GM18873 (cell line): ENCODE data around the gene CNIH1.
"Not testable (repeated sequence)": the region's sequence is repeated elsewhere in the genome, so short reads cannot be mapped to it uniquely, and the experiment has no call there.

ENCODE experiments used
- ATAC-seq: cut with Tn5 transposase; IDR thresholded peaks from one replicate; pipeline ENCODE4 v1.9.1; 2021; ENCODE audit warnings: mild to moderate bottlenecking, moderate library complexity, moderate number of reproducible peaks; ENCODE audit not compliant: unreplicated experiment, low FRiP score

CNIH1 gene

DNA sequence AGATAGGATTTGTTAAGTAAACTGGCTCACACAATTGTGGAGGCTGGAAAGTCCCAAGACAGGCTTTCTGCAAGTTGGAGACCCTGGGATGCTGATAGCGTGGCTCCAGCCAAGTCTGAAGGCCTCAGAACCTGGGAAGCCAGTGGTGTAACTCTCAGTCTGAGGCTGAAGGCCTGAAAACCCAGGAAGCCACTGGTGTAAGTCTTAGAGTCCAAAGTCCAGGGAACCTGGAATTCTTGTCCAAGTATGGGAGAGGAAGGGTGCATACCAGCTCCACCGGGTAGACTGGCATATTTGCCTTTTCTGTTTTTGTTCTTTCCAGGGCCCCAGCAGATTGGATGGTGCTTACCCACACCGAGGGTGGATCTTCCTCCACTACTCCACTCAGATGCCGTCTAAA lies 29.5 kb upstream of the CNIH1 start:
- ATAC-seq: no peak

DNA sequence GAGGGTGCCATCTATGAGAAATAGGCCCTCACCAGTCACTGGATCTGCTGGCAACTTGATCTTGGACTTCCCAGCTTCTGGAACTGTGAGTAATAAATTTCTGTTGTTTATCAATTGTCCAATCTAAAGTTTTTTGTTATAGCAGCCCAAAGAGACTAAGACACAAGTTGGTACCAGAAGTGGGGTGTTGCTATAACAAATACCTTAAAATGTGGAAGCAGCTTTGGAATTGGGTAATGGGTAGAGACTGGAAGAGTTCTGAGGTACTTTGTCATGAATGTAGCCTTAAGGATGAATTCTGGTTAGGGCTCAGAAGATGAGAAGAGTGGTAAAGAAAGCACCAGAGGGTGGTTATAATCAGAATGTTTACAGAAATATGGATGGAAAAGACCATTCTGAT lies 26.1 kb upstream of the CNIH1 start:
- ATAC-seq: no peak

- ATAC-seq: no peak
Observed at GRCh38 chr14:54465654-54466053, 24.5 kb upstream of the CNIH1 start.

DNA sequence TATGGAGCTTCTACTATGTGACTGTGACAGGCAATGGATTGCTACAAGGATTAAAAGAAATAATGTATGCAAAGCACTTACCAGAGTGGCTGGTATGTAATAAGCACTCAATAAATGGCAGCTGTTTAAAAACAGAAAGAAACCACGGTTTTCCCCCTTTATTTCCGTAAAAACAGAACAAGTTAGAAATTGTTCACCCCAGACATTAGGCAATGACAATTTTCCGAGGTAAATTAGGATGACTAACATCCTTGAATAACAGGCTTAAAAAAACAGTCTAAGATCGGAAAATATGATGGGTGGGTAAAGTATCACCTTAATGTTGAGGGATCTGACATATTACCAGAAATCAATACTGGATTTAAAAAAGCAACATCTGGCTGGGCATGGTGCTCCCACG lies 20.9 kb upstream of the CNIH1 start:
- ATAC-seq: no peak

DNA sequence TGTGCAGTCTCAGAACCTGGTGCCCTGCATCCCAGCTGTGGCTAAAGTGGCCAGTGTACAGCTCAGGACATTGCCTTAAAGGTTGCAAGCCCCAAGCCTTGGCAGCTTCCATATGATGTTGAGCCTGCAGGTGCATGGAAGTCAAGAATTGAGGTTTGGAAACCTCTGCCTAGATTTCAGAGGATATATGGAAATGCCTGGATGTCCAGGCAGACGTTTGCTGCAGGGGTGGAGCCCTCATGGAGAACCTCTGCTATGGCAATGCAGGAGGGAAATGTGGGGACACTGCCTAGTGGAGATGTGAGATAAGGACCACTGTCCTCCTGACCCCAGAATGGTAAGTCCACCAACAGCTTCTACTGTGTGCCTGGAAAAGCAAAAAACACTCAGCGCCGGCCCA lies 17.9 kb upstream of the CNIH1 start:
- no peak for ATAC-seq

GRCh38 chr14:54458536-54458935 lies 17.4 kb upstream of the CNIH1 start:
- not testable (repeated sequence) for ATAC-seq

GRCh38 chr14:54457609-54457996 lies 16.4 kb upstream of the CNIH1 start:
- ATAC-seq: no peak

- ATAC-seq: not testable (repeated sequence)
Observed at GRCh38 chr14:54456820-54457608, 15.8 kb upstream of the CNIH1 start.

- ATAC-seq: no peak
Observed at GRCh38 chr14:54455363-54455762, 14.2 kb upstream of the CNIH1 start.

DNA sequence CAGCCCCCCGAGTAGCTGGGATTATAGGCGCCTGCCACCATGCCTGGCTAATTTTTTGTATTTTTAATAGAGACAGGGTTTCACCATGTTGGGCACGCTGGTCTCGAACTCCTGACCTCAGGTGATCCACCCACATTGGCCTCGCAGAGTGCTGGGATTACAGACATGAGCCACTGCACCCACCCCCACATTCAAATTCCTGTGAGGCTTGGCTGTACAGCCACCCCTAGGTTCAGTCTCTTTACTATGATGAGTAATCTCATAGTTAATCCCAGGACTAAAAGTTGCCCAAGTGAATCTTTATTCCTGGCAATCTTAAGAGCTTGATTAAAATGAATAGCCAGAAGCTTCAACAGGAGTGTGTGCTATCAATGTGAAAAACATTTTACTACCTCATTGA lies 12.8 kb upstream of the CNIH1 start:
- not testable (repeated sequence) for ATAC-seq

DNA sequence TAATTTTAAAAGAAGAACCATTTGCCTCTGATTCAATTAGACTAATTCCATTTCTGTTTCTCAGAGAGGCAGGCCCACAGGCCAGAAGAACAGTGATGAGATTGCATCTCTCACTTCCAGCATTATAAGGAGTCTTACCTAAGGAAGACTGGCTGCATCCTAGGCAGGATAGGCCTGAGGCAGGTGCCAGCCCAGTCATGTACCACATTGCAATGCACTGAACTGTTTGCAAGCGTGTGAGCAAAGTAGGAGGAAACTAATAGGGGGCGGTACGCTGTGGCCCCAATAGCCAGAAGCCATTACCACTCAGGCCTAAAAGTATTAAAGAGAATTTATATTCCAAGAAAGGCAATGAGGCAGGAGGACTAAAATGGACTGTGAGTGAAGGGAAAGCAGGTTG lies 12.1 kb upstream of the CNIH1 start:
- no peak for ATAC-seq

- ATAC-seq: no peak
Observed at GRCh38 chr14:54451961-54452360, 10.8 kb upstream of the CNIH1 start.

GRCh38 chr14:54451121-54451601 lies 10.0 kb upstream of the CNIH1 start:
- ATAC-seq: no peak

DNA sequence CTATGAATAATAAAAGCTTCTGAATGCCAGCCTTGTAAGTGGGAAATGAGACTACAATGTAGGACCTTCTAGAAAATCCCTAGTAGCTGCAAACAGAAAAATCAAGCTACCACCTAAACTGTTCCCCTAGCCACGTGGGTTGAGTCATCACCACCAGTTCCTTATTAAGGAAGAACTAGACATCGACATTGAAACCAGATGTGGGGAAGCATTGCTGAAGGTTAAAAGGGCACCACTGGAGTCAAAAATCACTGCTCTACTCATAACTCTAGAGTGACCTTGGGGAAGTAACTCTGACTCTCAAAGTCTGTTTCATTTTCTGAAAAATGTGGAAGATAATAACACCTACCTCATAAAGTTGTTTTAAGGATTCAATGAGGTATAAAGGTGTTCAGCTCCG lies 9.4 kb upstream of the CNIH1 start:
- peak; percentile 89 for ATAC-seq

DNA sequence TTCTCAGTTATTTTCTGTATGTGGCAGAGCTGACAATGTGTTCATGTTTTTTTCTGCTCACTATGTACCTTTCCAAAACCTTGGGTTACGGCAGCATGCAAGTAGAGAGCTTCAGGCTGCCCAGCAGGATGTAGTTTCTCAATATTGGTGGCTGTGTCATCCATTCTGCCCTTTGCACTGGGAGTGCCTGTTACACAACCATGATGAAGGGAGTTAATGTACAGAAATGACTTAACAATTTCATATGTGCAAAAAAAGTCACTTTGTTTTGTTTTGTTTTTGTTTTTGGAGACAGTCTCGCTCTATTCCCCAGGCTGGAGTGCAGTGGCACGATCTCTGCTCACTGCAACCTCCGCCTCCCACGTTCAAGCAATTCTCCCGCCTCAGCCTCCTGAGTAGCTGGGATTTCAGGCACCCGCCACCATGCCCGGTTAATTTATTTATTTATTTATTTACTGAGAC lies 6.1 kb upstream of the CNIH1 start:
- no peak for ATAC-seq

DNA sequence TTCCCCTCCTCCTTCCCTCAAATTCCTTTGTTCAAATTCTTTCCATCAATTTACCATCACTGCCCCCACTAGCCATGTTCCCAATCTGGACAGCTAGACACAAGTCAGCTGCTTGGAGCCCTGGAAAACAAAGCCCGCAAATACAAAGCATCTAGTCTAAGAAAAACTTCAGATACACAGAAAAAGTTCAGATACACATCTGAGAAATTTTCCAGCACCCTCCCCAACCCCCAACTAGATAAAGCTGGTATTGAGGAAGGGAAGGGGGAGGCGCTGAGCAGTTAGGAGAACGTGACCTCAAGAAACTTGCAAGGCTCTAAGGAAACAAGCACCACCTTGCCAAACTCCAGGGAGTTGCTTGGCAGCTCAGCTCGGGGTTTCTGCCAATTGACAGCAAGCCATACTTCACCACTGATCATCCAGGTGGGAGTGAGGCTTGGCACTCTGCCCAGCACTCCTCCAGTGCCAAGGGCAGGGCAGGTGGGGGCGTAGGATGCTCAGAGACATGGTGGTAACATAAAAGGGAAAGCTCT lies 5.1 kb upstream of the CNIH1 start:
- ATAC-seq: no peak

- no peak for ATAC-seq
Observed at GRCh38 chr14:54444681-54445080, 3.5 kb upstream of the CNIH1 start.

DNA sequence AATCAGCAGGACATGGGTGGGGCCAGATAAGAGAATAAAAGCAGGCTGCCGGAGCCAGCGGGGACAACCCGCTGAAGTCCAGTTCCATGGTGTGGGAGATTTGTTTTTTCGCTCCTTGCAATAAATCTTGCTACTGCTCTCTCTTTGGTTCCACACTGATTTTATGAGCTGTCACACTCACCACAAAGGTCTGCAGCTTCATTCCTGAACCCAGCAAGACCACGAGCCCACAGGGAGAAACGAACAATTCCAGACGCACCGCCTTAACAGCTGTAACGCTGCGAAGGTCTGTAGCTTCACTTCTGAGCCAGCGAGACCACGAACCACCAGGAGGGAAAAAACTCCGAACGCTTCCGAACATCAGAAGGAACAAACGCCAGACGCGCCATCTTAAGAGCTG lies 2.8 kb upstream of the CNIH1 start:
- ATAC-seq: no peak

DNA sequence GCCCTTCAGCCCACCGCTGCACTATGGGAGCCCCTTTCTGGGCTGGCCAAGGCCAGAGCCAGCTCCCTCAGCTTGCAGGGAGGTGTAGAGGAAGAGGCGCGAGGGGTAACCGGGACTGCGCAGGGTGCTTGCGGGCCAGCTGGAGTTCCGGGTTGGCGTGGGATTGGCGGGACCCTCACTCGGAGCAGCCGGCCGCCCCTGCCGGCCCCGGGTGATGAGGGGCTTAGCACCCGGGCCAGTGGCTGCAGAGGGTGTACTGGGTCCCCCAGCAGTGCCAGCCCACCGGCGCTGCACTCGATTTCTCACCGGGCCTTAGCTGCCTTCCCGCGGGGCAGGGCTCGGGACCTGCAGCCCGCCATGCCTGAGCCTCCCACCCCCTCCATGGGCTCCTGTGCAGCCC lies 1.8 kb upstream of the CNIH1 start:
- not testable (repeated sequence) for ATAC-seq

- ATAC-seq: no peak
Observed at GRCh38 chr14:54440476-54440872, 700 bp downstream of the CNIH1 start.

- ATAC-seq: no peak
Observed at GRCh38 chr14:54440037-54440436, 1.1 kb downstream of the CNIH1 start.

GRCh38 chr14:54438703-54439102 lies 2.5 kb downstream of the CNIH1 start:
- no peak for ATAC-seq
